DMS53 (cell line): ENCODE measurements around the gene ANKFN1.

ENCODE experiments used
- DNase-seq: peaks from one replicate; lab custom pipeline; 2025; lab: John Stamatoyannopoulos, UW

Gene ANKFN1

GRCh38 chr17:56142781-56143180, 10.5 kb upstream of the ANKFN1 start:
- no peak for DNase-seq

GRCh38 chr17:56144223-56144622, 9.1 kb upstream of the ANKFN1 start:
- peak; percentile 56 for DNase-seq

GRCh38 chr17:56146534-56146933, 6.7 kb upstream of the ANKFN1 start:
- DNase-seq = no peak

- DNase-seq = no peak
Measured at GRCh38 chr17:56148333-56148732, 4.9 kb upstream of the ANKFN1 start.

GRCh38 chr17:56149266-56150036, 3.8 kb upstream of the ANKFN1 start:
- DNase-seq = no peak

- no peak for DNase-seq
Measured at GRCh38 chr17:56150649-56151048, 2.6 kb upstream of the ANKFN1 start.

- DNase-seq = no peak
Measured at GRCh38 chr17:56157845-56158244, 4.6 kb downstream of the ANKFN1 start.

GRCh38 chr17:56158344-56158743, 5.1 kb downstream of the ANKFN1 start:
- no peak for DNase-seq

GRCh38 chr17:56158915-56159825, 5.9 kb downstream of the ANKFN1 start:
- DNase-seq = no peak

GRCh38 chr17:56159826-56160380, 6.6 kb downstream of the ANKFN1 start:
- no peak for DNase-seq

- no peak for DNase-seq
Measured at GRCh38 chr17:56160422-56160821, 7.1 kb downstream of the ANKFN1 start.

GRCh38 chr17:56165072-56165641, 11.9 kb downstream of the ANKFN1 start:
- no peak for DNase-seq

GRCh38 chr17:56167491-56167890, 14.2 kb downstream of the ANKFN1 start:
- no peak for DNase-seq

- DNase-seq = no peak
Measured at GRCh38 chr17:56169621-56170020, 16.3 kb downstream of the ANKFN1 start.

GRCh38 chr17:56171186-56171959, 18.1 kb downstream of the ANKFN1 start:
- DNase-seq = no peak

- peak; percentile 91 for DNase-seq
Measured at GRCh38 chr17:56172517-56172982, 19.3 kb downstream of the ANKFN1 start.

GRCh38 chr17:56173026-56173425, 19.8 kb downstream of the ANKFN1 start:
- peak; percentile 43 for DNase-seq

- DNase-seq = no peak
Measured at GRCh38 chr17:56173958-56174835, 20.9 kb downstream of the ANKFN1 start.

GRCh38 chr17:56175299-56175955, 22.2 kb downstream of the ANKFN1 start:
- DNase-seq = no peak

- DNase-seq = no peak
Measured at GRCh38 chr17:56176091-56176490, 22.8 kb downstream of the ANKFN1 start.
